ENCODE measurements around the gene RUFY4. TPM values are rescaled to one million over a fixed set of nuclear protein-coding genes. Genes with fewer than 3 reads are reported as not detected.

RUFY4 gene
- polyA plus RNA-seq, 2 of the 4 experiments (the other 2 are of a cell fraction) = 0.04 TPM; not detected in 1

DNA sequence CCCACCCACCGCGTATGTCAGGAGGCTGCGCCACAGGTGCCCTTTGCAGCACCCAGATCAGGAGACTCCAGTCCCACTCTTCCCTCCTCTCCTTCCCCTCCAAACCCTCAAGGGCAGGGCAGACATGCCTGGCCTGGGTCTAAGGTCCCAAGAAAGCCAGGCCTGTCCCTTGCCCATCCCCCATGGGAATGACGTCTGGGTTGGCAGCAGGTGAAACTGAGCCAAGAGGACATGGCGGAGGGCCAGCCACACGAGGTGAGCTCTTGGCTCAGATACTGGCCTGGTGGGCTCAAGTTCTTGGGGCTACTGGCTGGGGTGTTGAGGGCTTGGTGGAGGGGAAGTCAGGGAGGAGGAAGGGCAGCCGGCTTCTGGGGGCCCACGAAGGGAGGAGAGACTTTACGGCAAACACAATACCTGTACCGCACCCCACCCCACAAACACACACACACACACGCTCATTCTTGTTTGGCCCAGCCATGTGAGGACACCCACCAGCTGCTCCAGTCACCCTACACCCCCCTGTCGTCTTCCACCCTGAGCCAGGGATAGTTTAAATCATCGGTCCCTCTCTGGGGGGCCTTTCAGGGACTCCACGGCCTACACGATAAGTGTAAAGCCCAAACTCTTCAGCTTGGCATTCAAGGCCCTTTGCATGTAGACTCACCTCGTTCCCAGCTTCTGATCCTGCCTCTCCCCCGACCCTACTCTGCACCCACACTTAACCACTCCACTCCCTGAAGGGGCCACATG is 42.2 kb upstream of the RUFY4 start:
- DNase-seq (ENCODE audit: low read depth in 1 of 2, low spot score in 1 of 2) = no peak
- no peaks in the 10 kb centered on the region for H3K4me1 ChIP-seq
- POLR2A ChIA-PET = no interaction called here
- H3K9me3 ChIP-seq = no peaks in the 10 kb centered on the region
- no peak for ATAC-seq
- H3K4me3 ChIP-seq = no peak overlapping the region
- H3K4me2 ChIP-seq = no peak overlapping the region
- TF ChIP-seq ZSCAN20 (CRISPR knock-in tag; IDR thresholded peaks at IDR 0.05) = no peak
- no peak for TF ChIP-seq CBX8 (IDR thresholded peaks at IDR 0.05)
- no peak for TF ChIP-seq GATA3 (IDR thresholded peaks at IDR 0.05; ENCODE audit: borderline replicate concordance)
- no peak for TF ChIP-seq BHLHE40 (IDR thresholded peaks at IDR 0.05; ENCODE audit: low read depth, low read length)
- no peak for TF ChIP-seq POLR2A (IDR thresholded peaks at IDR 0.05; ENCODE audit: low read length)
- TF ChIP-seq MAZ (IDR thresholded peaks at IDR 0.05; ENCODE audit: borderline replicate concordance, low read depth, low read length) = no peak
- no peak for FAIRE-seq
- 68% methylated on average over 17 of the region's 17 CpGs for WGBS (ENCODE audit: missing lambda C conversion rate)
- CTCF ChIA-PET = interaction anchor here (0.7 to 1.6 kb wide), 4 partner anchors 33 to 241 kb away, joined by 3 to 6 read pairs (median 4); no protein-coding TSS in a partner anchor
- H3K27ac ChIP-seq = no peak overlapping the region

- Histone ChIP-seq H3K4me3 (no peak overlapping the region), H3K27ac (no peak overlapping the region), H3K9me3 (no peaks in the 10 kb centered on the region), H3K4me1 (peaks cover 4% of the 10 kb centered on the region; the same call in 1 of the 3 replicates), H3K4me2 (no peak overlapping the region)
- no peak for ATAC-seq
- TF ChIP-seq ZFP36 (IDR thresholded peaks at IDR 0.05; ENCODE audit: borderline replicate concordance, partially characterized antibody) (no peak), POLR2A (IDR thresholded peaks at IDR 0.05; ENCODE audit: low read length) (no peak), JUNB (IDR thresholded peaks at IDR 0.05) (no peak), SREBF2 (IDR thresholded peaks at IDR 0.05) (no peak), TP53 (CRISPR knock-in tag; IDR thresholded peaks at IDR 0.05) (no peak), CBX8 (IDR thresholded peaks at IDR 0.05) (no peak), RARB (CRISPR knock-in tag; IDR thresholded peaks at IDR 0.05) (no peak), CEBPB (IDR thresholded peaks at IDR 0.05) (no peak), EHF (CRISPR knock-in tag; IDR thresholded peaks at IDR 0.05) (no peak)
- TF ChIP-seq, protein P1, sequence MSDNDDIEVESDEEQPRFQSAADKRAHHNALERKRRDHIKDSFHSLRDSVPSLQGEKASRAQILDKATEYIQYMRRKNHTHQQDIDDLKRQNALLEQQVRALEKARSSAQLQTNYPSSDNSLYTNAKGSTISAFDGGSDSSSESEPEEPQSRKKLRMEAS (IDR thresholded peaks at IDR 0.05) = no peak
- WGBS (ENCODE audit: missing lambda C conversion rate) = 80% methylated on average over 6 of the region's 6 CpGs
- DNase-seq (ENCODE audit: low read depth in 1 of 2, low spot score in 1 of 2) = no peak
- POLR2A ChIA-PET = no interaction called here
- no peak for FAIRE-seq
- CTCF ChIA-PET = interaction anchor here (0.7 to 3.1 kb wide), 5 partner anchors 17 to 242 kb away, joined by 3 to 13 read pairs (median 3); no protein-coding TSS in a partner anchor
Measured at GRCh38 chr2:218027426-218028188, 41.4 kb upstream of the RUFY4 start.

DNA sequence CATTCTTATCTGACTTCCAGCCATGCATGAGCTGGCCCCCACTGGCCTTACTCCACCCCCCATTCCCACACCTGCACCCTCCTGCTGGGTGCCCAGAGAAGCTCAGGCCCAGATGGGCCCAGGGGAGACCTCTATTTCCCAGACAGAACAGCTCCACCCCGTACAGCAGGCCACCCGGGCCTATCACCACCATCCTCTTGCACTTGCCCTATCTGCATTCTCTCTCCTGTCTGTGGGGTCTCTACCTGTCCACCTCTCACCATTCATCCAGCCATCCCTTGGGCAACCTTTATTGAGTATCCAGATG is 40.9 kb upstream of the RUFY4 start:
- WGBS (ENCODE audit: missing lambda C conversion rate) = 48% methylated on average over 2 of the region's 2 CpGs
- Histone ChIP-seq H3K9me3 (no peaks in the 10 kb centered on the region), H3K4me3 (no peak overlapping the region), H3K27ac (no peak overlapping the region), H3K4me1 (peaks cover 4% of the 10 kb centered on the region; the same call in 1 of the 3 replicates), H3K4me2 (no peak overlapping the region)
- ChIA-PET CTCF (interaction anchor here (0.8 to 3.1 kb wide), 3 partner anchors 17 to 242 kb away, joined by 3 to 13 read pairs (median 7); no protein-coding TSS in a partner anchor), POLR2A (no interaction called here)
- DNase-seq (ENCODE audit: low read depth in 1 of 2, low spot score in 1 of 2) = no peak
- no peak for FAIRE-seq
- ATAC-seq = no peak
- TF ChIP-seq MAZ (IDR thresholded peaks at IDR 0.05; ENCODE audit: borderline replicate concordance, low read depth, low read length) (no peak), HOXA7 (CRISPR knock-in tag; IDR thresholded peaks at IDR 0.05) (no peak), HDAC2 (IDR thresholded peaks at IDR 0.05) (no peak), RCOR1 (IDR thresholded peaks at IDR 0.05; ENCODE audit: low read depth, low read length) (no peak), ZC3H11A (IDR thresholded peaks at IDR 0.05) (no peak), BCL3 (IDR thresholded peaks at IDR 0.05) (no peak), KDM1A (IDR thresholded peaks at IDR 0.05; ENCODE audit: low read depth) (no peak), ZSCAN20 (CRISPR knock-in tag; IDR thresholded peaks at IDR 0.05) (no peak), HMGXB4 (CRISPR knock-in tag; IDR thresholded peaks at IDR 0.05; ENCODE audit: borderline replicate concordance) (no peak), RAD21 (conservative IDR thresholded peaks at IDR 0.05 in 1 of 2, IDR thresholded peaks at IDR 0.05 in 1 of 2) (no peak)
- TF ChIP-seq, protein P2, sequence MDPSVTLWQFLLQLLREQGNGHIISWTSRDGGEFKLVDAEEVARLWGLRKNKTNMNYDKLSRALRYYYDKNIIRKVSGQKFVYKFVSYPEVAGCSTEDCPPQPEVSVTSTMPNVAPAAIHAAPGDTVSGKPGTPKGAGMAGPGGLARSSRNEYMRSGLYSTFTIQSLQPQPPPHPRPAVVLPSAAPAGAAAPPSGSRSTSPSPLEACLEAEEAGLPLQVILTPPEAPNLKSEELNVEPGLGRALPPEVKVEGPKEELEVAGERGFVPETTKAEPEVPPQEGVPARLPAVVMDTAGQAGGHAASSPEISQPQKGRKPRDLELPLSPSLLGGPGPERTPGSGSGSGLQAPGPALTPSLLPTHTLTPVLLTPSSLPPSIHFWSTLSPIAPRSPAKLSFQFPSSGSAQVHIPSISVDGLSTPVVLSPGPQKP (IDR thresholded peaks at IDR 0.05; ENCODE audit: low read depth, low read length) = no peak
- TF ChIP-seq, protein P3, sequence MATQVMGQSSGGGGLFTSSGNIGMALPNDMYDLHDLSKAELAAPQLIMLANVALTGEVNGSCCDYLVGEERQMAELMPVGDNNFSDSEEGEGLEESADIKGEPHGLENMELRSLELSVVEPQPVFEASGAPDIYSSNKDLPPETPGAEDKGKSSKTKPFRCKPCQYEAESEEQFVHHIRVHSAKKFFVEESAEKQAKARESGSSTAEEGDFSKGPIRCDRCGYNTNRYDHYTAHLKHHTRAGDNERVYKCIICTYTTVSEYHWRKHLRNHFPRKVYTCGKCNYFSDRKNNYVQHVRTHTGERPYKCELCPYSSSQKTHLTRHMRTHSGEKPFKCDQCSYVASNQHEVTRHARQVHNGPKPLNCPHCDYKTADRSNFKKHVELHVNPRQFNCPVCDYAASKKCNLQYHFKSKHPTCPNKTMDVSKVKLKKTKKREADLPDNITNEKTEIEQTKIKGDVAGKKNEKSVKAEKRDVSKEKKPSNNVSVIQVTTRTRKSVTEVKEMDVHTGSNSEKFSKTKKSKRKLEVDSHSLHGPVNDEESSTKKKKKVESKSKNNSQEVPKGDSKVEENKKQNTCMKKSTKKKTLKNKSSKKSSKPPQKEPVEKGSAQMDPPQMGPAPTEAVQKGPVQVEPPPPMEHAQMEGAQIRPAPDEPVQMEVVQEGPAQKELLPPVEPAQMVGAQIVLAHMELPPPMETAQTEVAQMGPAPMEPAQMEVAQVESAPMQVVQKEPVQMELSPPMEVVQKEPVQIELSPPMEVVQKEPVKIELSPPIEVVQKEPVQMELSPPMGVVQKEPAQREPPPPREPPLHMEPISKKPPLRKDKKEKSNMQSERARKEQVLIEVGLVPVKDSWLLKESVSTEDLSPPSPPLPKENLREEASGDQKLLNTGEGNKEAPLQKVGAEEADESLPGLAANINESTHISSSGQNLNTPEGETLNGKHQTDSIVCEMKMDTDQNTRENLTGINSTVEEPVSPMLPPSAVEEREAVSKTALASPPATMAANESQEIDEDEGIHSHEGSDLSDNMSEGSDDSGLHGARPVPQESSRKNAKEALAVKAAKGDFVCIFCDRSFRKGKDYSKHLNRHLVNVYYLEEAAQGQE (IDR thresholded peaks at IDR 0.05) = no peak
- TF ChIP-seq, protein P4, sequence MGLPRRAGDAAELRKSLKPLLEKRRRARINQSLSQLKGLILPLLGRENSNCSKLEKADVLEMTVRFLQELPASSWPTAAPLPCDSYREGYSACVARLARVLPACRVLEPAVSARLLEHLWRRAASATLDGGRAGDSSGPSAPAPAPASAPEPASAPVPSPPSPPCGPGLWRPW (IDR thresholded peaks at IDR 0.05) = no peak

Data from A549 (cell line).